OCI-M2 (cell line): ENCODE data around the gene CD247.

Experiments
- DNase-seq: peaks from one replicate; lab custom pipeline; 2025; ENCODE audit not compliant: unreplicated experiment; lab: John Stamatoyannopoulos, UW

The CD247 gene

GRCh38 chr1:167416506-167416905 lies 101.8 kb downstream of the CD247 start:
- no peak for DNase-seq

GRCh38 chr1:167413328-167413727 lies 105.0 kb downstream of the CD247 start:
- no peak for DNase-seq

GRCh38 chr1:167412920-167413319 lies 105.4 kb downstream of the CD247 start:
- no peak for DNase-seq

GRCh38 chr1:167412072-167412471 lies 106.3 kb downstream of the CD247 start:
- no peak for DNase-seq

GRCh38 chr1:167409183-167409582 lies 109.1 kb downstream of the CD247 start:
- DNase-seq = no peak

GRCh38 chr1:167408355-167408754 lies 110.0 kb downstream of the CD247 start:
- DNase-seq = no peak

- no peak for DNase-seq
These were observed 113.4 kb downstream of the CD247 start for GRCh38 chr1:167404908-167405307.

GRCh38 chr1:167404161-167404888 lies 114.0 kb downstream of the CD247 start:
- no peak for DNase-seq

GRCh38 chr1:167401260-167401873 lies 117.0 kb downstream of the CD247 start:
- no peak for DNase-seq

GRCh38 chr1:167400359-167400953 lies 117.9 kb downstream of the CD247 start:
- DNase-seq = no peak

- DNase-seq = no peak
These were observed 126.1 kb downstream of the CD247 start for GRCh38 chr1:167392200-167392696.

- DNase-seq = no peak
These were observed 129.4 kb downstream of the CD247 start for GRCh38 chr1:167388976-167389375.

GRCh38 chr1:167387251-167387910 lies 130.9 kb downstream of the CD247 start:
- DNase-seq = no peak
